Hematopoietic multipotent progenitor cell treated with erythropoietin and hydrocortisone succinate and interleukin-3 and kit ligand, for 8 days (in vitro differentiated cells): ENCODE measurements around the gene ACSL1.

Source experiments
- DNase-seq: peaks from one replicate; pipeline ENCODE4 v3.0.0-alpha.2; 2015

ACSL1 gene

DNA sequence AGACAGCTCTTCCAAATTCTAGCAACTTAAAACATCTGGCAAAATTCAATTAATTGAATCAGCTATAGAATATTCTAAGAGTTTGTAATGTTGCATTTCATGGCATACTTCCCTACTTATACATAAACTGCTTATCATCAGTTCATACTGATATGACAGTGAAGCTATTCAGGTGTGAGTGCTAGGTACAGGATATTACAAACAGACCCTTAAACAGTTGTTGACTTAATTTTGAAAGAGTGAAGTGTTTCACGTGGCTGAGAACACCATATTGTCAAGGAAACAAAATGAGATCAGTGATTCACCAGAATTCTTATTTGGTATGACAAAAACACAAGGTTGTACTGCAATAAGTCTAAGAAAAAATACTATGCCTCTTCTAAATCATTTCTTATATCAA, 119.3 kb downstream of the ACSL1 start:
- no peak for DNase-seq

DNA sequence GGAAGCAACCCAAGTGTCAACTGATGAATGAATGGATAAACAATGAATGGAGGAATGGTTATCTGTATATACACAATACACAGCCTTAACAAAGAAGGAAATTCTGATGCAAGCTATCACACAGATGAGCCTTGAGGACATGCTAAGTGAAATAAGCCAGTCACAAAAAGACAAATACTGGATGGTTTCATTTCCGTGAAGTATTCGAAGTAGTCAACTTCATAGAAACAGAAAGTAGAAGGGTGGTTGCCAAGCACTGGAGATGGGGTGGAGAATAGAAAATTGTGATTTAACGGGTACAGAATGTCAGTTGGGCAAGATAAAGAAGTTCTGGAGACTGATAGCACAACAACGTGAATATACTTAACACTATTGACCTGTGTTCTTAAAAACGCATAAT, 120.1 kb downstream of the ACSL1 start:
- peak; percentile 76 for DNase-seq
